HEK293T (cell line): ENCODE results near the gene OTUD7B.

Source experiments
- CTCF ChIA-PET: fragments of 350-600 bp; formaldehyde crosslinking; extraction: SDS; loops from one replicate; lab custom pipeline; 2021; ENCODE audit warnings: antibody characterized with exemption, inconsistent platforms; lab: Yijun Ruan, JAX
- POLR2A ChIA-PET: fragments of 350-600 bp; formaldehyde crosslinking; extraction: SDS; loops from one replicate; lab custom pipeline; 2020; ENCODE audit warnings: antibody characterized with exemption, inconsistent platforms; lab: Yijun Ruan, JAX
- DNase-seq: peaks from one replicate; pipeline ENCODE4 v3.0.0; 2012; ENCODE audit warnings: mixed read lengths; ENCODE audit errors: extremely low spot score
- ARNT ChIP-seq: fragments of 450-650 bp; IDR thresholded peaks from 2 replicates; pipeline ENCODE4 v1.6.1; 2017; ENCODE audit warnings: mild to moderate bottlenecking
- BHLHE40 ChIP-seq: fragments of 450-650 bp; IDR thresholded peaks from 2 replicates; pipeline ENCODE4 v1.6.1; 2016; ENCODE audit warnings: mild to moderate bottlenecking, moderate library complexity, borderline replicate concordance
- CTBP1 ChIP-seq: fragments of 450-650 bp; IDR thresholded peaks from 2 replicates; pipeline ENCODE4 v1.6.1; 2016; ENCODE audit warnings: borderline replicate concordance
- ELF4 ChIP-seq: fragments of 450-650 bp; IDR thresholded peaks from 2 replicates; pipeline ENCODE4 v1.6.1; 2017; ENCODE audit warnings: antibody characterized with exemption
- FOXA1 ChIP-seq: fragments of 450-650 bp; IDR thresholded peaks from 2 replicates; pipeline ENCODE4 v1.6.1; 2016; ENCODE audit warnings: mild to moderate bottlenecking
- FOXK2 ChIP-seq: fragments of 450-650 bp; IDR thresholded peaks from 2 replicates; pipeline ENCODE4 v1.6.1; 2016; ENCODE audit warnings: mild to moderate bottlenecking
- FOXM1 ChIP-seq: fragments of 450-650 bp; IDR thresholded peaks from 2 replicates; pipeline ENCODE4 v1.6.1; 2017; ENCODE audit warnings: mild to moderate bottlenecking, borderline replicate concordance
- HDGF ChIP-seq: fragments of 450-650 bp; IDR thresholded peaks from 2 replicates; pipeline ENCODE4 v1.6.1; 2017; ENCODE audit warnings: antibody characterized with exemption, borderline replicate concordance
- L3MBTL2 ChIP-seq: fragments of 450-650 bp; conservative IDR thresholded peaks from 2 replicates; pipeline ENCODE4 v1.6.1; 2016; ENCODE audit warnings: mild to moderate bottlenecking
- LEF1 ChIP-seq: fragments of 450-650 bp; IDR thresholded peaks from 2 replicates; pipeline ENCODE4 v1.6.1; 2017; ENCODE audit warnings: mild to moderate bottlenecking, borderline replicate concordance
- NFRKB ChIP-seq: fragments of 450-650 bp; IDR thresholded peaks from 2 replicates; pipeline ENCODE4 v1.6.1; 2016; ENCODE audit warnings: mild to moderate bottlenecking, moderate library complexity
- SP1 ChIP-seq: fragments of 450-650 bp; IDR thresholded peaks from 2 replicates; pipeline ENCODE4 v1.6.1; 2017
- SUZ12 ChIP-seq: fragments of 450-650 bp; IDR thresholded peaks from 2 replicates; pipeline ENCODE4 v1.6.1; 2016; ENCODE audit warnings: mild to moderate bottlenecking
- TARDBP ChIP-seq: fragments of 450-650 bp; IDR thresholded peaks from 2 replicates; pipeline ENCODE4 v1.6.1; 2016
- ZNF384 ChIP-seq: fragments of 450-650 bp; IDR thresholded peaks from 2 replicates; pipeline ENCODE4 v1.6.1; 2016
- TF ChIP-seq, protein P1 (sequence below): fragments of 450-650 bp; IDR thresholded peaks from 2 replicates; pipeline ENCODE4 v1.6.1; 2016

OTUD7B gene

DNA sequence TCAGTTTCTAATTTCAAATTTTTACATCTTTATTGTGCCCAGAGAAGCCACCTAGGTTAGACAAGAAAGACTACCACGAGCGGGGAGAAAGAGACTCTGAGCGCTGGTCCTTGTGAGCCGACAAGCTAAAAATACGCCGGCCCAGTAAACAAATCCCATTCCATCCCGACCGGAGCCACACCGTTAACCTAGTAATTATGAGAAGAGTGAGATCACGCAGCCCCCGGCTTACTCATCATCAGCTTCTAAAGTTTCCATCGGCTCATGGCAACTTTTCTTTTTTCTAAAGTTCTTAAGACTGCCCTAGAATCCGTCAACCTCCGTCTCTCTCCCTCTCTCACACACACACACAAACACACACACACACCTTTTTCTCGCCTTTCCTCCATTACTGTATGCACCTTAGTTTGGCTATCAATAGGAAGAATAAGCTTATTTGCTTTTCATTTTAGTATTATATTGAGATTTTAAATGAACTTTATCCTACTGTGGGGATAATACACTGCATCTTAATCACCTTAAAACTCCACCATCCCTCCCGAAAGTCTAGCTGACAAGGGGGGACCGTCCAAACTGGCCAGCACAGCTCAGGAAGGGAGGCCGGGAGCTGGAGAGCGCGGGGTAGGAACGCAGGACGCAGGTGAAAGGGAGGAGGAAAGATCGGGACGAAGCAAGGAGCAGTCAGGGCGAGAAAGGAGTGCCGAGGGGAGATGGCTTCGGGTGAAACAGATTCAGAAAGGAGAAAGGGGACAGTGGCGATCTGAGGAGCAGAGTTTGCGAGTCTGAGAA, 728 bp downstream of the OTUD7B start:
- ChIA-PET CTCF (interaction anchor here (0.7 to 1.1 kb wide), 3 partner anchors 37 to 159 kb away, joined by 3 to 5 read pairs (median 3); no protein-coding TSS in a partner anchor), POLR2A (interaction anchor here (0.6 to 4.4 kb wide), 22 partner anchors 8 to 620 kb away, joined by 3 to 33 read pairs (median 4); partner anchors contain the start of genes ENSA, PLEKHO1, RPRD2 and VPS45)
- peak; percentile 59 for DNase-seq
- 0 out of 2 replicates have a peak, but pooled peaks have one; percentile 33 for TF ChIP-seq CTBP1
- no peak for TF ChIP-seq HDGF

DNA sequence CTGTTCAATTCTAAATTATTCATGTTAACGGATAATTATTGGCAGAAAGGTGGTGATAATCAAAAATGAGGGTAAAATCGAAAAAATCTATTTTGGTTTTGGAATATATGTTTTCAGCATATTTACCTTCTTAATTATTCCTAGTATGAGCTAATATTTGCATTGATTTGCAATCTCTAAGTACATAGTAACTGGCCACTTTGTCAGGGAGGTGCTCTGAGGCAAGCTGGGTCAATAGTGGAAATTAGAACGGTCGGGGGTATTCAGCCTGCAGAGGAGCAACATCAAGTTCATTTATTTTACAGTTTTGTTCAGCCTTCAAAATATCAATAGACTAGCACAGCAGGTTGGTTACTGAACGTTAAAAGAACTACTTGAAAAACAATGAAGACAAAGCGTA, 1.8 kb downstream of the OTUD7B start:
- POLR2A ChIA-PET: interaction anchor here (1.4 to 4.4 kb wide), 6 partner anchors 12 to 124 kb away, joined by 5 to 33 read pairs (median 12); partner anchors contain the start of gene VPS45
- TF ChIP-seq SUZ12 (no peak), FOXK2 (no peak), NFRKB (no peak), L3MBTL2 (no peak), ELF4 (no peak), LEF1 (no peak), HDGF (no peak), FOXM1 (no peak)
- CTCF ChIA-PET: no interaction called here
- DNase-seq: no peak

DNA sequence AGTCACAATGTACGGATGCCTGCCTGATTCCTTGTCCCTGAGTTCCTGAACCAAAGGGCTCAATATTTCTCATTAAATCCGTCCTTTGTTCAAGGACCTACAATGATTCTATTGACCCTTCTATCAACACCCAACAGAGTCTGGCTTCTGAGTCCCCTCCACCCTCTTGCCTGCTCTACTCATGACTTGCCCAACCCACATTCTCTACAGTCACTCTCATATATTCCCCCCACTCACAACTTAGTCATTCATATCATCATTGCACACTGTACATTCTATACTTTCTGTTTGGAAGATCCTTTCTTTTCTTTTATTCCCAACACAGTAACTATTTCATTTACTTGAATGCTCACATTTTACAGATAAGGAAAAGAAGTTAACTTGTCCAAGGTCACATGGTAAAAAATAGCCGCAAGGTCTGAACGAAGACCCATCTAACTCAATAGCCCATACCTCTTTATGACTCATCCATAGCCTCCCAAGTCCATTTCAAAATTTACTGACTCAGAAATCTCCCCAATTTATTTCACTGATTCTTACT, 3.6 kb downstream of the OTUD7B start:
- CTCF ChIA-PET: interaction anchor here (0.6 kb wide), 1 partner anchor 105 kb away, joined by 6 read pairs; no protein-coding TSS in a partner anchor
- POLR2A ChIA-PET: no interaction called here
- TF ChIP-seq HDGF (no peak), CTBP1 (no peak), FOXM1 (no peak), ELF4 (no peak), NFRKB (no peak), SP1 (no peak), BHLHE40 (no peak), FOXA1 (no peak), FOXK2 (no peak), L3MBTL2 (no peak), TARDBP (no peak), ZNF384 (no peak), LEF1 (no peak), ARNT (no peak), SUZ12 (no peak)
- TF ChIP-seq, protein P1, sequence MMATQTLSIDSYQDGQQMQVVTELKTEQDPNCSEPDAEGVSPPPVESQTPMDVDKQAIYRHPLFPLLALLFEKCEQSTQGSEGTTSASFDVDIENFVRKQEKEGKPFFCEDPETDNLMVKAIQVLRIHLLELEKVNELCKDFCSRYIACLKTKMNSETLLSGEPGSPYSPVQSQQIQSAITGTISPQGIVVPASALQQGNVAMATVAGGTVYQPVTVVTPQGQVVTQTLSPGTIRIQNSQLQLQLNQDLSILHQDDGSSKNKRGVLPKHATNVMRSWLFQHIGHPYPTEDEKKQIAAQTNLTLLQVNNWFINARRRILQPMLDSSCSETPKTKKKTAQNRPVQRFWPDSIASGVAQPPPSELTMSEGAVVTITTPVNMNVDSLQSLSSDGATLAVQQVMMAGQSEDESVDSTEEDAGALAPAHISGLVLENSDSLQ: no peak
- no peak for DNase-seq

DNA sequence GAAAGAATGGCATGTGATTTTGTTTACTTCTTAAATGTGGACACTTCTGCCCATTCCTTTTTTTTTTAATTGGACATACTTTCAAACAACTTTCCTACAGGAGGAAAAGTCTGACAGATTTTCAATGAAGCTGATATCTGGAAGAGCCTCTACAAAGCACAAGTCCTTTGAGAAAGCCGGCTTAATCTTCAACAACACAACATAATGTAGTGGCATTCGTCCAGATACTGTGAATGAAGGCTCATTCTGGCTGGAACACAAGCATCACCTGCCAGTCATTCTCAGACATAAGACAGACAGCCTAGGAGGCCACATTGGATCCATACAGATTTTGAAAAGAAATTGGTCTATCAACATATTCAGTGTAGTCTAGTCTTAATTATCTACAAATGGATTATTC, 4.9 kb downstream of the OTUD7B start:
- POLR2A ChIA-PET: no interaction called here
- no peak for TF ChIP-seq TARDBP
- no peak for TF ChIP-seq BHLHE40
- no peak for TF ChIP-seq LEF1
- no peak for TF ChIP-seq HDGF
- no peak for TF ChIP-seq L3MBTL2
- TF ChIP-seq, protein P1: no peak
- CTCF ChIA-PET: no interaction called here
- no peak for DNase-seq

DNA sequence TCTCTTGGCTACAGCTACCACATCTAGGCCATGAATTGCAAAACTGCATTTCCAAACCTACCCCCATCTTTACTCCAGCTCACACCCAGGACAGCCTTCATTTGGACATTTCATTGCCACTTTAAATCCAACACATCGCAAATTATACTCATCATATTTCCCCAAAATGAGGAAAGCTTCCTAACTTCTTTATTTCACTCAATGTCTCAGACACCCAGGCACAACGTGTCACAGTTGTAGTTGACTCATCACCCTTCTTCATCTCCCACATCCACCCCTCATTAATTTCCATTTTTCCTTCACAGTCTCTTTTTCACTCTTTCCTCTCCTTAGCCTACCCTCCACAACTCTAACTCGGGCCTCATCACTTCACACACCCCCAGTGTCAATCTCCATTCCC, 6.7 kb downstream of the OTUD7B start:
- ChIA-PET POLR2A (no interaction called here), CTCF (interaction anchor here (0.8 kb wide), 1 partner anchor 47 kb away, joined by 3 read pairs; no protein-coding TSS in a partner anchor)
- TF ChIP-seq, protein P1: no peak
- no peak for TF ChIP-seq LEF1
- TF ChIP-seq FOXM1: no peak
- TF ChIP-seq L3MBTL2: no peak
- no peak for TF ChIP-seq ZNF384
- TF ChIP-seq TARDBP: no peak
- TF ChIP-seq SP1: no peak
- no peak for TF ChIP-seq BHLHE40
- no peak for TF ChIP-seq ELF4
- TF ChIP-seq SUZ12: no peak
- no peak for TF ChIP-seq CTBP1
- TF ChIP-seq FOXA1: no peak
- no peak for TF ChIP-seq NFRKB
- no peak for TF ChIP-seq HDGF
- TF ChIP-seq ARNT: no peak
- TF ChIP-seq FOXK2: no peak

DNA sequence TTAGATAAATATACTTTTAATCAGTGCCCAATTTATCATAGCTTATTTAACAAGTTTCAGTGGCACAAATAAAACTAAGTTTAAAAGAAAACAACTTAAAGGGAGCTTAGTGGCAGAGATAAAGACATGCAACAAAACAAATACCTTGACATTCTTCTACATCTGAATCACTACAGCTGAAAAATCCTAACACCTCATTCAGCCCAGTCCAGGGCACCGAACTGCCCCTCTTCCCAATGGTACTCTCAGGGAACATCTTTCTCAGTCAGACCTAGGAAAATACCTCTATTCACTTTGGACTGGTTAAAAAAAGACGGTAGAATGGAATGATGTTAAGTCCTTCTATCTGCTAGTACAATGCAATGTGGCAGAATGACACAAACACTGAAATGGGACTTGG, 8.3 kb downstream of the OTUD7B start:
- ChIA-PET CTCF (no interaction called here), POLR2A (interaction anchor here (0.7 to 1.2 kb wide), 3 partner anchors 8 to 577 kb away, joined by 3 to 8 read pairs (median 3); partner anchors contain the start of genes MCL1 and OTUD7B)
- DNase-seq: no peak
- TF ChIP-seq NFRKB (no peak), LEF1 (no peak), TARDBP (no peak), ZNF384 (no peak), ARNT (no peak)
- TF ChIP-seq, protein P1: no peak

More for the DNA sequence above, 6.7 kb downstream of the OTUD7B start:
- DNase-seq: no peak
